ENCODE data around the gene ALAD.
A peak's percentile ranks its signal among the peaks of the same experiment; 100 is the strongest.

The ALAD gene

DNA sequence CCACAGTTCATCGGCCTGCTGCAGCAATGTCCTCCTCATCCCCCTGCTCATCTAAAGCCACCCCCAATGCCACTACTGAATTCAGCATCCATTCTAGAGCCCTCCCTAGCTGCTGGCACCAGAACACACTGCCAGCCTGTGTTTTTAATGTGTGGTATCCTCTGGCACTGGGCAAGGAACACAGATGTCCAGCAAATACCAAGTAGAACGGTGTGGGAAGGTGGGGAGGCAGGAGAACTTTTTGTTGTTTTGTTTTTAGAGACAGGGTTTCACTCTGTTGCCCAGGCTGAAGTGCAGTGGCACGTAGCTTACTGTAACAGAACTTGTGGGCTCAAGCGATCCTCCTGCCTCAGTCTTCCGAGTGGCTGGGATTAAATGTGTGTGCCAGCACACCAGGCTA, 29.0 kb downstream of the ALAD start:
- DNase-seq = no peak

DNA sequence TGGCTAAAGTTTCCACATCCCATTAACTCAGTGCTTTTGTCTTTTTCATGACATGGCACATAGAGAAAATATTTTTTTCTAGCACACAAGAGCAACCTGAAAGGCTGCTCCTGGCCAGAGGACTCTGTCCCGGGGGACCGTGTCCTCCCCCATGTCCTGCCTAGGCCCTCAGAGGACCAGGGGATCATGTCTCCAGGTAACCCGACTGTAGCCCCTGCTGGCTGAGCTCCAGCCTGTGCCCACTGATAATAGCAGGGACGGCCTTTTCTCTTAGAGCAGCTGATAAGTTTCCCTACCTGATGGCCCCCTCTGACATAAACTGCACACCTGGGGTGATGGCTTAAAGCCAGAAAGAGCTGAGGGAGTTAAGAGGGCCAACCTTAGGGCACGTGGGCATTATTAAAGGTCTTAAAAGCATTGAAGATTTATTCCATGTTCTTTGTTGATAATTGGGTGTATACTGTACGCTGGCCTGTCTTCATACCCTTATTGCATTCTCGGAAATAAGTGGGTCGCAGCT, 30.2 kb downstream of the ALAD start:
- DNase-seq = no peak

DNA sequence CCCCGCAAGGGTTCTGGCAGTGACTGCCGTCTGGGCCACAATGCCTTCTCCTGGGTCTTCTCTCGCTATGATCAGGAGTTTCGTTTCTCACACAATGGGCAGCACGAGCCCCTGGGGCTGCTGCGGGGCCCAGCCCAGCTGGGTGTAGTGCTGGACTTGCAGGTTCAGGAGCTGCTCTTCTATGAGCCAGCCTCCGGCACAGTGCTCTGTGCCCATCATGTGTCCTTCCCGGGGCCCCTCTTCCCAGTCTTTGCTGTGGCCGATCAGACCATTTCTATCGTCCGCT, 31.3 kb downstream of the ALAD start:
- no peak for DNase-seq

DNA sequence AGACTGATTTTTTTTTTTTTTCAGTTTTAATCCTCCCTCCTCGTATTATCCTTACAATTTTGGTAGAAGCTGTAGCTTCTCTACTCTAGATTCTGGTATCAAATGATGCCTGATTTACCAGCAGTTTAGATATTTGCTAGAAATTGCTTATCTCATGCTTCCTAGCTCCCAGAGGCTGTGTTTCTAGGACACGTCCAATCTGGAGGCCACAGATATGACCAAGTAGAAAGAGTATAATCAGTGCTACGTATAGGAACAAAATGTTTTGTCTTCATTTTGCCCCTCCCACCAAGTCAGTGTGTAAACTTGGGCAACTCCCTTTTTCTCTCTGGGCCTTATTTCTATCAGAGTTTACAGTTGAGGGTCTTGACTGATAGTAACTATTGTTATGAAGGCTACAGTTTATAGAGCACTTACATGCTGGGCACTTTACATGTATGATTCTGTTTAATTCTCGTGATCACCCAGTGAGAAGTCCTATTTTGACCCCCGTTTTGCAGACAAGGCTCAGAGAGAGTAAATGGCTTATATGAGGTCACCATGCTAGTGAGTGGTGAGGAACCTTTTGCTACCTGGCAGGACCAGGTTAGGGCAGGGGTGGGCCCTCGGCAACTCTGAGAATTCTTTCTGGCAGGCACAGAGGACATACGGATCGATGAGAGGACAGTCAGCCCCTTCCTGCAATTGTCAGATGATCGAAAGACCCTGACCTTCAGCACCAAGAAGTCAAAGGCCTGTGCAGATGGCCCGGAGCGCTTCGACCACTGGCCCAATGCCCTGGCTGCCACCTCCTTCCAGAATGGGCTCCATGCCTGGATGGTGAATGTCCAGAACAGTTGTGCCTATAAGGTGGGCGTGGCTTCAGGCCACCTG, 31.9 kb downstream of the ALAD start:
- DNase-seq = no peak

DNA sequence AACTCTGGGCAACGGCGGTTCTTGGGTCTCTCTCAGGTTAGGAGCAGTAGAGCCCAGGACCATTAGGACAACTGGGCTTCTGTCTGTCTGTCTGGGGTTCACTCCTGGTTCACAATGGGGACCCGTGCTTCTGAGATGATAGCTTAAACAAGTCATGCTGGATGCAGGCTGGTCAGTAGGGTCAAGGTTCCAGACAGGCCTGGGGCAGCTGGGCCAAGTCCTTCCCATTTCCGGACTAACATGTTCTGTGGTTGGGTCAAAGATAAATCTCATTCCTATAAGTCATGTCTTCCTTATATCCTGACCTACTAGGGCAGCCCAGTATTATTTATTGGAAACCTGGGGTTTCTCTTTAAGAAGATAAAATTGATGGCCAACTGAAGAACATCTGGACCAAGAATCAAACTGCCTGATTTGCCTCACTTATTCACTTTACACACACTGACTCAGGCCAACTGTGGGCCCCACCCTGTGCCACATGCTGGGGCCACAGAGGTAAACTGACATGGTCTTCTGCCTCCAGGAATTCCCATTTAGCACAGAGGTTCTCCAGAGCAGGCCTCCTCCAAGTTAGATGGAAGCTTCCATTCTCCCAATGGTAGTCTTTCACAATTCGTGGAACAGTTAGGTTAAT, 32.6 kb downstream of the ALAD start:
- no peak for DNase-seq

DNA sequence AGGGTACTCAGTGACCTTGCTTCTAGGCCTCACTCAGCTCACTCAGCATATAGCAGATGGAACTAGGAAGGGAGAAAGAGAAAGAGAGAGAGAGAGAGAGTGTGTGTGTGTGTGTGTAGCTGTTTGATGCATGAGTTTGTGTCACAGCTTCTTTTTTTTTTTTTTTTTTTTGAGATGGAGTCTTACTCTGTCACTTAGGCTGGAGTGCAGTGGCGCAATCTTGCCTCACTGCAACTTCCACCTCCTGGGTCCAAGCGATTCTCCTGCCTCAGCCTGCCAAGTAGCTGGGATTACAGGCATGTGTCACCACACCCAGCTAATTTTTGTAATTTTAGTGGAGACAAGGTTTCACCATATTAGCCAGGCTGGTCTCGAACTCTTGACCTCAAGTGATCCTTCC, 35.4 kb downstream of the ALAD start:
- DNase-seq = peak; percentile 23

DNA sequence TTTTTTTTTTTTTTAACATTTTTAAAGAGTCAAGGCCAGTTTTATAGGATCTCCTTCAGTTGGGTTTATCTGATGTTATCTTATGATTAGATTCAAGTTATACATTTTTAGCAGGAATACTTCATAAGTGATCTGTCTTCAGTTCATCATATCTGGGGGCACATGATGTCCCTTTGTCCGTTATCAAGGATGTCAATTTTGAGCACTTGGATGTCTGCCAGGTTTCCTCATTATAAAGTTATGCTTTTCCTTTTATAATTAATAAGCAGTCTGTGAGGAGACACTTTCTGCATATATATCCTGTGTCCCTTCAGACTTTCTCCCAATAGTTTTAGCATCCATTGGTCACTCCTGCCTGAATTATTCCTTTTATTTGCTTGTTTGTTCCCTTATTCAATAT, 36.1 kb downstream of the ALAD start:
- no peak for DNase-seq

DNA sequence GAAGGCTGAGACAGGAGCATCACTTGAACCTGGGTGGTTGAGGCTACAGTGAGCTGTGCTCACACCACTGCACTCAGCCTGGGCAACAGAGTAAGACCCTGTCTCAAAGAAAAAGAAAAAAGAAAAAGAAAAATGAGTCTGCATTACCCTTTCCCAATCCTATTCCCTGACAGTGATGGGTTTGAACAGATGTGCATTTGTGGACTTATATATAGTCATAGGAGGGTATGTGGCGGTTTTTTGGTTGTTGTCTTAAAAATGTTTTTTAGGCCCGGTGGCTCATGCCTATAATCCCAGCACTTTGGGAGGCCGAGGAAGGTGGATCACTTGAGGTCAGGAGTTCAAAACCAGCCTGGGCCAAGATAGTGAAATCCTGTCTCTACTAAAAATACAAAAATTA, 37.7 kb downstream of the ALAD start:
- DNase-seq = no peak

DNA sequence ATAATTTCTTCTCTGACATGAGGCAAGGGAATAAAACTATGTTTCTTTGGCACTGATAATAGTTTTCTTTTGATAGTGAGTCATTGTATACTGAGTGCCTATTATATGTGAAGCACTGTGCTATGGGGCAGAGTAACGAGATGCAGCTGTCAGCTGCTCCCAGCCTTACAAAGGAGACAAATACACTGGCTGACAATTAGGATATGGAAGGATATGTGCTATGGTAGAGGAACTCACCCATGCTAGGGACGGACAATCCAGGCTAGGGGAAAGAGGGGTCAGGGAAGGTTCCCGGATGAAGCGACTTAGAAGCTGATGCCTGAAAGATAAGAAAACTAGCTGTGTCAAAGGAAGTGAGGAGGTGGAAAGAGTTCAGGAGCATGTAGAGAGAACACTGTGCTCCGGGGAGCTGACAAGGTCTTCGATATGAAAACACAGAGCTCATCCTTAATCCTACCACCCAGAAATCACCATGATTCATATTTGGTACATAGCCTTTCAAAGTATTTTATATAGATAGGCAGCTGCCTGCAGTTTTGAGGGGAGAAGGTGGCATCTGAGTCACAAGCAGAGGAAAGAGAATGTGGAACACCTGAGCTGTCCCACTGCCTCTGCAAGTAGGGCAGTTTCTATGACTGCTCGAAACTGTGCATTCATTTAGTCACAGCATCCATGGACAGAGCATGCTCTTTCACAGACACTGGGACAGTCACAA, 39.6 kb downstream of the ALAD start:
- DNase-seq = no peak

DNA sequence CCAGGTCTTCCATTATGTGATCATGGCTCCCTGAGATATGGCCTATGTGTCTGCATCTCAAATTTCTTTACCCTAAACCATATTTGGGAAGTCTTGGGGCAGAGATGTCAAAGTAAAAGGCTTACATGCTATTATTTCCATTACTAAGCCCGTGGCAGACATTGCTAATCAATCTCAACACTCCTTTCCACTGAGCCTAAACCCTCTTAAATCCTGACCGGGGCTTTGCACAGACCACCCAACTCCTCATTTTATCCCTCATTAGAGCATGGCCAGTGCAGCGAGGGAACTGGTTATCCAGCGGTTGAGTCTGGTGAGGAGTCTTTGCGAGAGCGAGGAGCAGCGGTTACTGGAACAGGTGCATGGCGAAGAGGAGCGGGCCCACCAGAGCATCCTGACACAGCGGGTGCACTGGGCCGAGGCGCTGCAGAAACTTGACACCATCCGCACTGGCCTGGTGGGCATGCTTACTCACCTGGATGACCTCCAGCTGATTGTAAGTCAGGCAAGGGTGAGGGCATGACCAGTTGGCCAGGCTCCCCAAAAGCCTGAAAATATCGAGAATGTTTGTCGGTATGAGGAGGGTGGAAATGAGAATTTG, 40.7 kb downstream of the ALAD start:
- no peak for DNase-seq

DNA sequence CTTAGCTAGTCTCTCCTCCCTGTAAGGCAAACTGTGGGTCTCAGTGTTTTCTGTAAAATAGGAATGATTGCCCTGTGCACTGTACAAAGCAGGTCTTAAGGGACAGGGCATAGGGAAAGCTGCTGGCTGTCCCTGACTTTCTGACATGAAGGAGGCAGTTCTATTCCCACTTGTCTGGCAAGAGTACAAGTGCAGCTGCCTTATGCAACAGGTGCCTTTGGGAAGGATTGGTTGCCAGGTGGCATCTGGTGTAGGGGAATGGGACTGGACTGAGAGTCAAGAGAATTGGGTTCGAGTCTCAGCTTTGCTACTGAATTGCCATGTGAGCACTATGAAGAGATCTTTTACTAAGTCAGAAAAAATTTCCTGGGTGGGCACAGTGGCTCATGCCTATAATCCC, 41.7 kb downstream of the ALAD start:
- no peak for DNase-seq

DNA sequence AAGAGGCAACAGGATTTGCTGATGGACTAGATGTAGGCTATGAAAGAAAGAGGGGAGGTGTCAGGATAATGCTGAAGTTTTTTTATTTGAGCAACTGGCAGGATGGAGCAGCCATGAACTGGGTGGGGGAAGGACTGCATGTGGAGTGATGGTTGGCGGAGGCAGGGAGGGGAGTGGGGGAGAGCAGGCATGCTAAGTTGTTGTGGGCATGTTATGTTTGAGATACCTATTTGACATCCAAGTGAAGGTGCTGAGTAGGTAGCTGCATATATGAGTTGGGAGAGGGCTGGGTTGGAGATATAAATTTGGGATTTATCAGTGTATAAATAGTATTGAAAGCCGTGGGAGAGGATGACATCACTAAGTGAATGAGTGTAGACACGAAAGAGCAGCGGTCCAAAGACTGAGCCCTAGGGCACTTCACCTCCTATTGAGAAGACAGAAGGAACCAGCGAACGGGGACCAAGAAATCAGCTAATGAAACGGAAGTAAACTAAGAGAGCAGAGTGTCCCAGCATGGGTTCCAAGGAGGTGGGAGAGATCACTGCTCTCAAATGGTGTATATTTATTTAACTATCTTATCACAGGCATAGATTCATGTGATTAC, 44.3 kb downstream of the ALAD start:
- DNase-seq = no peak

DNA sequence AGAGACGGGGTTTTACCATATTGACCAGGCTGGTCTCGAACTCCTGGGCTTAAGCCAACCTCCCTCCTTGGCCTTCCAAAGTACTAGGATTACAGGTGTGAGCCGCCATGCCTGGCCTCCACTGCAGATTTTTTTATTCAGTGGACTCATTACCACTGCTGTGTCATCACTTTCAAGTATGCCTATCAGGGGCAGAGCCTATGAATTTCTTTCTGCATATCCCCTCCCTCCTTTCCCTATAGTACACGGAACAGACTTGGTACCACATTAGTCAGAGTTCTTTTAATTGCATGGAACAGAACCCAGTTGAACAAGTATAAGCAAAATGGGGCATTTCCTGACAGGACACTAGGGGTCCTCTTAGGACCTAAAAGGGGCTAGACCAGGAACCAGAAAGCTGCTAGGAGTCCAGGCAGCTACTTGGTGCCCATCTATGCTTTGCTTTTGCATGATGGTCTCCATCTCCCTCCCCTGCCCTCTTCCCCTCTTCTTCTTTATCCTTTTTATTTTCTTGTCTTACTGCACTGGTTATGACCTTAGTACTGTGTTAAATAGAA, 46.0 kb downstream of the ALAD start:
- DNase-seq = no peak

DNA sequence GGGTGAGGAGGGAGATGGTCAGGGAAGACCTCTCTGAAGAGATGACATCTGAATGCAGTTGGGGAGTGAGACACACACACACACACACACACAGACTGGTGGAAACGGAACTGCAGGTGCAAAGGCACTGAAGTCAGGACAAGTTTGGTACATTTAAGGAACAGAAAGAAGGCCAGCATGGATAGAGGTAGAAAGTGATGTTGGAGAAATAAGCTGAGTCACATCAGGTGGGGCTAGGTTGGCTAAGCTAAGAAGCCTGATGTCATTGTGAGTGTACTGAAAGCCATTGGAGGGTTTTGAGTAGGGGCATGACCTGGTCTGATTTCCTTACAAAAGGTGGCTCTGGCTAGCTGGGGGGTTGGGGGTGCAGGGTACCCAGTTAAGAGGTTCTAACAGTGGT, 48.7 kb downstream of the ALAD start:
- DNase-seq = no peak

DNA sequence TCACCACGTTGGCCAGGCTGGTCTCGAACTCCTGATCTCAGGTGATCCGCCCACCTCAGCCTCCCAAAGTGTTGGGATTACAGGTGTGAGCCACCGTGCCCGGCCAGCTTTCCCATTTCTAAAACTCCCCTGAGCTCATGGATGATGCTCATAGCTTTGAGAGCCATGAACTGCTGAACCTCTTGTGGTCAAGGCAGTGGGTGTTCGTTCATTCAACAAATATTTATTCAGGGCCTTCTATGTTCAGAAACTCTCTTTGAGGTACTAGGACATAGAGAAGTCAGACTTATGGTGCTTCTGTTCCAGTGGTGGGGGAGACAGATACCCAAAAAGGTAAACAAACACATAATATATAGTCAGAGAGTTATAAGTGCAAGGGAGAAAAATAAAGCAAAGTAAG, 49.1 kb downstream of the ALAD start:
- DNase-seq = no peak

DNA sequence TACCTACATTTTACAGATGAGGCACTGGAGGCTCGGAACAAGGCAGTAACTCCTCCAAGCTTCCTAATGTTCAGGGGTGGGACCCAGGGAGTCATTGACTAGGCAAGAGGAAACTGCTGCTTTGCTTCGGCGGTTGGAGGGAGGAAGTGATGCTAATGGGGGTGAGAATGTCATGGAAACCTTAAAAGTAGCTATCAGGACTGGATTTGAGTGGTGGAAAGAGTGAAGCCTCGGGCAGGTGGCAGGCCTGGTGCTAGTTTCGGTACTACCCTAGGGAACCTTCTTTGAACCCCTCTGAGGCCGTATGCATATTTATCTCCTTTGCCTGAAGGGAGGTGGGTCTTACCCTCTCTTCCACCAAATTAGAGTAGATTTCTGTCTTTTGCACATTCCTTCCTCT, 50.1 kb downstream of the ALAD start:
- peak; percentile 56 for DNase-seq

DNA sequence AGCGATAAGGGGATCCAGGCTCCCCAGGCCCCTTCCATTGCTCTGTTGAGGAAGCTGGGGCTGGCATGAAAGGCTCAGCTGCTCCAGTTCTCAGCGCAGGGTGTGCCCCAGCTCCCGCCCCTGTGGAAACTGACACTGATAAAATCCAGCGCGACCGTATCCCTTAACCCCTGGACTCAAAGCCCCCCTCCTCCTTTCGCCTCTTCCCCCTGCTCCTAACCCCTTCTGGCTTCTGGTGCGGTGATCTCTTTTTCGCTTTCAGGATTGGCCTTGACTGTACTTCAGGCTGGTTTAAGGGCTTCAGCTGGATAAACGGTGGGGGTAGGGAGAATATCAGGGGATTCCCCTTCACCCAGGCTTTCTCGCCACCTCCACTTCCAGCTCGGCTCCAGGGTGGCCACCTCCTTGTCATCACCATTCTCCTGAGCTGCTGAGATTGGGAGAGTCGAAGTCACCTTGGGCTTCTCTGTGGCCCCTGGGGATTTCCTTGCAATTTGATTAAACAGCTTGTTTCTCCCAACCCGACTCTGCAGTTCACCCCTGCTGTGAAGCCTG, 50.9 kb downstream of the ALAD start:
- no peak for DNase-seq

DNA sequence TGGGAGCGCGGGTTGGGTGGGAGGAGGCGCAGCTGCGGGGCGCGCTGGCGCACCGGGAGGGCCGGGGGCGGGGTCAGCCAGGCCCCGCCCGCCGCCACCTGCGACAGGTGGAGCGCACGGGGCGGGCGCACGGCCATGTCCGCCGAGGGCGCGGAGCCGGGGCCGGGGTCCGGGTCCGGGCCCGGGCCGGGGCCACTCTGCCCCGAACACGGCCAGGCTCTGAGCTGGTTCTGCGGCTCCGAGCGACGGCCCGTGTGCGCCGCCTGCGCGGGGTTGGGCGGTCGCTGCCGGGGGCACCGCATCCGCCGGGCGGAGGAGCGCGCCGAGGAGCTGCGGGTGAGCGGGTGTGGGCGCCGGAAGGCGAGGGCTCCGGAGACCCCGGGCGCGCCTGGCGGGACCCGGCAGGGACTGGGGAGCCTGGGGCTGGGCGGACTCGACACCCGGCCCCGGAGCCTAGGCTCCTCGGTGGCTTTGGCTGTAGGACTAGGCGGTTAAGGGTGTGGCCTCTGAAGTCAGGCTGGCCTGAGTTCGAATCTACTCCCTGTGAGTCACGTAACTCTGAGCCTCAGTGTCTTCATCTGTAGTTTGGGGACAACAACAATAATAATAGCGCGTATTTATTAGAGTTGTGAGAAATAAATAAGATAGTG, 51.5 kb downstream of the ALAD start, which contains the start of gene BSPRY:
Gene BSPRY, plus strand, starts transcription at position 97 of the 650 bp plus-strand sequence. Its CDS starts 39 bp downstream, at position 136.
- DNase-seq = peak; percentile 13

DNA sequence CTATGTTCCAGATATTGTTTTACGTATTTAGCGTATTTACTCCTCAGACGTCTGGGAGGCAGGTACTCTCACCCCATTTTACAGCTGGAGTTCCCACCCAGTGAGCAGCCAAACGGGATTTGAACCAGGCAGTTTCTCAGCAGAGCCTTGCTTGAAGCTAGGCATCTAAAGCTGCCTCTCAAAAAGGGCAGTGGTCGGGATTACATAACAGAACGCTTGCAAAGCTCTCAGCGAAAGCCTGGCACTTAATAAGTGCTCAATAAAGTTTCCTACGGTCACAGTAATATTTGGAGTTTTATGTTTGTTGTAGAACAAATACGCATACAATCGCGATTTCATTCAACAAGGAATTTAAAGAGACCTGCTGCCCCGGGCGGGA, 52.0 kb downstream of the ALAD start:
- DNase-seq = no peak

DNA sequence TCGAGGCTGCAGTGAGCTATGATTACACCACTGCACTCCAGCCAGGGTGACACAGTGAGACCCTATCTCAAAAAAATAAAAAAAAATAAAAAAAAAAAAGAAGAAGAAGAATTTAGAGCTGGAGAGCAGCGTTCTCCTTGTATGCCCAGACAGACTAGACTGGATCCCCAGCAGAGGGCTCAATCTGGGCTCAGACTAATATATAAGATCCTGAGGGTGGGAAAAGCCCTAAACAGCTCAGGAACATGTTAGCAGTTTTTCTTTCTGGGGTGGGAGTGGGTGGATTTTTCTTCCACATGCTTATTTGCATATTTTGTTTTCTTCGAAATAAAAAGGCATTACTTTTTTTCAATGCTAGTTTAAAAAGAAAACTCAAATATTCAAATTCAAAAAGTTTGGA, 52.6 kb downstream of the ALAD start:
- DNase-seq = no peak

DNA sequence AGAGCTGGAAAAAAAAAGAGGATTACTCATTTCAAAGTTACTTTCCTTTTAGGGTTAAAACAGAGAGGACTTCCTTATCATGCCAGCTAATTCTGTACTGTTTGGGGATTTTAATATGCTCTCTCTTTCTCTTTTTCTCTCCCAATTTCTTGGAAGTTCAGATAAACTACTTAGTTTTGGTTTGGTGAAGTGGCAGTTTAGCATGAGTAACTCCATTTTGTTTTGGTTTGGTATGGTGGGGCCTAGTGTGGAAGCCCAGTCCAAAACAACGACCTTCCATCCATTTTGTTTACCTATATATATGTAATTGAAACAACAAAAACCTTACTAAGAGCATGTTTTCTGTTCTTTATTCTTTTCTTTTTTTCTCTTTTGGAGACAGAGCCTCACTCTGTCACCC, 55.4 kb downstream of the ALAD start:
- DNase-seq = peak; percentile 20

DNA sequence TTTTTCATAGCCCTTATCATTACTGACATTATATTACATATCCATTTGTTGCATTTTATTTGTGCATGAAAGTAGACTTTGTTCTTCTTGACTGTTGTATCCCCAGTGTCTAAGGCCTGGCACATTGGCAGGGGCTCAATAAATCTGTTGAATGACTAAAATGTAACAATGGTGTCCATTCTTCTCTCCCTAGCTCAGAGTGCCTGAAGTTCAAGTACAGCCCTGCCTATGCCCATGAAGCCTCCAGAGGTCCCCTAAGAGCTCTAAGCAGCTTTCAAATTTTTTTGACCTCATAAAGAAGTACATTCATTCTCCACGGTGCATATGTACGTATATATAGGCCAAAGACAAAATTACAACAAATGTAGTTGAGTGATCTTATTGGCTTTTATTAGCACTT, 55.9 kb downstream of the ALAD start:
- DNase-seq = no peak
